Ishikawa (cell line): ENCODE measurements around the gene CLEC6A.

Experiments
- CEBPB ChIP-seq: IDR thresholded peaks from 2 replicates; pipeline ENCODE4 v1.6.1; 2012
- CREB1 ChIP-seq: IDR thresholded peaks from 2 replicates; pipeline ENCODE4 v1.6.1; 2012; ENCODE audit warnings: low read depth
- EGR1 ChIP-seq: IDR thresholded peaks from 2 replicates; pipeline ENCODE4 v1.6.1; 2012
- EP300 ChIP-seq: IDR thresholded peaks from 2 replicates; pipeline ENCODE4 v1.6.1; 2012; ENCODE audit warnings: borderline replicate concordance
- FOXM1 ChIP-seq: IDR thresholded peaks from 2 replicates; pipeline ENCODE4 v1.6.1; 2012; ENCODE audit warnings: low read depth, borderline replicate concordance
- MAX ChIP-seq: IDR thresholded peaks from 2 replicates; pipeline ENCODE4 v1.6.1; 2012
- NFIC ChIP-seq: IDR thresholded peaks from 2 replicates; pipeline ENCODE4 v1.6.1; 2012
- RAD21 ChIP-seq: IDR thresholded peaks from 2 replicates; pipeline ENCODE4 v1.6.1; 2012; ENCODE audit warnings: low read depth
- REST ChIP-seq: IDR thresholded peaks from 2 replicates; pipeline ENCODE4 v1.6.1; 2012; ENCODE audit warnings: low read depth, mild to moderate bottlenecking
- TAF1 ChIP-seq: IDR thresholded peaks from 2 replicates; pipeline ENCODE4 v1.6.1; 2012; ENCODE audit warnings: low read depth, mild to moderate bottlenecking
- TCF12 ChIP-seq: IDR thresholded peaks from 2 replicates; pipeline ENCODE4 v1.6.1; 2012; ENCODE audit warnings: low read depth
- TEAD4 ChIP-seq: IDR thresholded peaks from 2 replicates; pipeline ENCODE4 v1.6.1; 2012
- USF1 ChIP-seq: IDR thresholded peaks from 2 replicates; pipeline ENCODE4 v1.6.1; 2012
- YY1 ChIP-seq: IDR thresholded peaks from 2 replicates; pipeline ENCODE4 v1.6.1; 2012; ENCODE audit warnings: low read depth
- ZBTB7A ChIP-seq: IDR thresholded peaks from 2 replicates; pipeline ENCODE4 v1.6.1; 2012; ENCODE audit warnings: low read depth

The CLEC6A gene

GRCh38 chr12:8493084-8493483, 37.3 kb downstream of the CLEC6A start:
- TF ChIP-seq TAF1 = no peak
- no peak for TF ChIP-seq EP300
- no peak for TF ChIP-seq FOXM1
- TF ChIP-seq TEAD4 = no peak
- TF ChIP-seq CREB1 = no peak
- TF ChIP-seq MAX = no peak
- TF ChIP-seq ZBTB7A = no peak

- no peak for TF ChIP-seq FOXM1
- no peak; the same call in 1 of the 2 replicates for TF ChIP-seq RAD21
- TF ChIP-seq CEBPB = no peak
- TF ChIP-seq NFIC = no peak
- TF ChIP-seq TAF1 = no peak
- TF ChIP-seq MAX = no peak
- no peak for TF ChIP-seq ZBTB7A
- no peak for TF ChIP-seq TEAD4
- no peak for TF ChIP-seq TCF12
- no peak for TF ChIP-seq EGR1
- no peak for TF ChIP-seq YY1
- TF ChIP-seq USF1 = no peak
- no peak for TF ChIP-seq CREB1
- TF ChIP-seq EP300 = no peak
- no peak for TF ChIP-seq REST
Measured at GRCh38 chr12:8499616-8500015, 43.9 kb downstream of the CLEC6A start.

- no peak for TF ChIP-seq REST
- TF ChIP-seq NFIC = no peak
- TF ChIP-seq EGR1 = no peak
- TF ChIP-seq TEAD4 = no peak
- TF ChIP-seq TCF12 = no peak
- TF ChIP-seq FOXM1 = no peak
- no peak for TF ChIP-seq RAD21
- no peak for TF ChIP-seq YY1
- TF ChIP-seq CEBPB = no peak
- no peak for TF ChIP-seq CREB1
- TF ChIP-seq EP300 = no peak
- no peak for TF ChIP-seq MAX
Measured at GRCh38 chr12:8501720-8502119, 46.0 kb downstream of the CLEC6A start.

GRCh38 chr12:8504351-8504750, 48.6 kb downstream of the CLEC6A start:
- TF ChIP-seq EP300 (no peak), TEAD4 (no peak), NFIC (no peak), ZBTB7A (no peak), TCF12 (no peak), TAF1 (no peak), YY1 (no peak), RAD21 (no peak), MAX (no peak), REST (no peak), CREB1 (no peak), USF1 (no peak), CEBPB (no peak), EGR1 (no peak), FOXM1 (no peak)
